ENCODE measurements around the gene MBD6. TPM values are rescaled to one million over a fixed set of nuclear protein-coding genes. Genes with fewer than 3 reads are reported as not detected.
"Not testable (repeated sequence)": the region's sequence is repeated elsewhere in the genome, so short reads cannot be mapped to it uniquely, and the experiment has no call there.

Gene MBD6
- total RNA-seq, 3 donors from 2014 or later, result 12.6 to 26.1 (median 19.7) TPM

GRCh38 chr12:57511161-57511560 is 11.5 kb upstream of the MBD6 start:
- DNase-seq (ENCODE audit: low spot score in 2 of 2), result no peak
- TF ChIP-seq CTCF (IDR thresholded peaks at IDR 0.05), result no peak
- TF ChIP-seq POLR2AphosphoS5 (IDR thresholded peaks at IDR 0.05), result no peak
- no peak for TF ChIP-seq POLR2A (IDR thresholded peaks at IDR 0.05)
- intact Hi-C loops (cut with DNase I; ENCODE audit: low total_unique reads), result no loop called here
- H3K4me3 ChIP-seq, result no peak overlapping the region
- H3K9me3 ChIP-seq, result no peaks in the 10 kb centered on the region
- H3K4me1 ChIP-seq, result no peaks in the 10 kb centered on the region
- no peak overlapping the region for H3K27ac ChIP-seq
- no peaks in the 10 kb centered on the region for H3K27me3 ChIP-seq
- H3K36me3 ChIP-seq, result peaks cover 6% of the 10 kb centered on the region

- H3K27ac ChIP-seq, result no peak overlapping the region
- DNase-seq (ENCODE audit: low spot score in 2 of 2), result no peak
- intact Hi-C loops (cut with DNase I; ENCODE audit: low total_unique reads), result no loop called here
- H3K4me3 ChIP-seq, result no peak overlapping the region
- no peaks in the 10 kb centered on the region for H3K27me3 ChIP-seq
- H3K9me3 ChIP-seq, result no peaks in the 10 kb centered on the region
- peaks cover 6% of the 10 kb centered on the region for H3K36me3 ChIP-seq
- TF ChIP-seq POLR2AphosphoS5 (IDR thresholded peaks at IDR 0.05) (no peak), POLR2A (IDR thresholded peaks at IDR 0.05) (no peak), CTCF (IDR thresholded peaks at IDR 0.05) (no peak)
- no peaks in the 10 kb centered on the region for H3K4me1 ChIP-seq
These were observed 10.9 kb upstream of the MBD6 start for GRCh38 chr12:57511588-57512325.

DNA sequence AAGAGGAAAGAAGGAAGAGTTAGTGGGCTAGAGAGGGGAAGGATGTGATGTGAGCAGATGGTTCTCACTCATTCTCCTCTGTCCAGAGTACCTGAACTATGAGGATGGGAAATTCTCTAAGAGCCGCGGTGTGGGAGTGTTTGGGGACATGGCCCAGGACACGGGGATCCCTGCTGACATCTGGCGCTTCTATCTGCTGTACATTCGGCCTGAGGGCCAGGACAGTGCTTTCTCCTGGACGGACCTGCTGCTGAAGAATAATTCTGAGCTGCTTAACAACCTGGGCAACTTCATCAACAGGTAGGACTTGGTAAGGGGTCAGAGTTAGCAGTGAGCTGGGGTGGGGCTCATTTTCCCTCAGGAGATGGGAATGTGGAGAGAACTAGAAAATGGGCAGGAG is 10.0 kb upstream of the MBD6 start:
- no peak overlapping the region for H3K27ac ChIP-seq
- no peaks in the 10 kb centered on the region for H3K27me3 ChIP-seq
- DNase-seq (ENCODE audit: low spot score in 2 of 2), result no peak
- peaks cover 6% of the 10 kb centered on the region for H3K36me3 ChIP-seq
- H3K4me1 ChIP-seq, result no peaks in the 10 kb centered on the region
- H3K9me3 ChIP-seq, result no peaks in the 10 kb centered on the region
- TF ChIP-seq POLR2A (IDR thresholded peaks at IDR 0.05) (no peak), POLR2AphosphoS5 (IDR thresholded peaks at IDR 0.05) (no peak), CTCF (IDR thresholded peaks at IDR 0.05) (no peak)
- intact Hi-C loops (cut with DNase I; ENCODE audit: low total_unique reads), result no loop called here
- H3K4me3 ChIP-seq, result no peak overlapping the region

DNA sequence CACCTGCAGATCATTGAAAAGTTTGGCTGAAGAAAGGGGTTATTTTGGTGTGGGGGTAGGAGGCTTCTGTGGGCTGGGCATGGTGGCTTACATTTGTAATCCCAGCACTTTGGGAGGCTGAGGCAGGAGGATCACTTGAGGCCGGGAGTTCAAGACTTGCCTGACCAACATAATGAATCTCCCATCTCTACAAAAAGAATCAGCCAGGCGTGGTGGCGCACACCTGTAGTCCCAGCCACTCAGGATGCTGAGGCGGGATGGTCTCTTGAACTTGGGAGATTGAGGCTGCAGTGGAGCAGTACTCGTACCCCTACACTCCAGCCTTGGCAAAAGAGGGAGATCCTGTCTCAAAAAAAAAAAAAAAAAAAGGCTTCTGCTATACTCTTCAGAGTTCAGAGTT is 9.4 kb upstream of the MBD6 start:
- no peaks in the 10 kb centered on the region for H3K27me3 ChIP-seq
- TF ChIP-seq CTCF (IDR thresholded peaks at IDR 0.05) (no peak), POLR2AphosphoS5 (IDR thresholded peaks at IDR 0.05) (no peak), POLR2A (IDR thresholded peaks at IDR 0.05) (no peak)
- intact Hi-C loops (cut with DNase I; ENCODE audit: low total_unique reads), result no loop called here
- H3K36me3 ChIP-seq, result peaks cover 6% of the 10 kb centered on the region
- H3K4me1 ChIP-seq, result peaks cover 0 to 3% of the 10 kb centered on the region in 2 donors
- no peak overlapping the region for H3K27ac ChIP-seq
- no peak for DNase-seq (ENCODE audit: low spot score in 2 of 2)
- H3K4me3 ChIP-seq, result no peak overlapping the region
- H3K9me3 ChIP-seq, result no peaks in the 10 kb centered on the region

DNA sequence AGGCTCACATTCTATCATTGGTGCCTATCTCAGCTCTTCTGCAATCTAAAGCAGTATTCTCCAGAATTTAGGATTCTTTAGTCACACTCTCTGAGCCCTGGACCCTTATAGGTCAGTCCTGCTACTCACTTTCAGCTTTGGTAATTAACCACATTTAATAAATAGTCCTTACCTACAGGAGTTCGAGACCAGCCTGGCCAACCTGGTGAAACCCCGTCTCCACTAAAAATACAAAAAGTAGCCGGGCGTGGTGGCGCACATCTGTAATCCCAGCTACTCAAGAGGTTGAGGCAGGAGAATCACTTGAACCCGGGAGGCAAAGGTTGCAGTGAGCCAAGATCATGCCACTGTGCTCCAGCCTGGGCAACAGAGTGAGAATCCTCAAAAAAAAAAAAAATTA is 8.9 kb upstream of the MBD6 start:
- H3K27ac ChIP-seq; H3K27me3 ChIP-seq; H3K9me3 ChIP-seq; DNase-seq (ENCODE audit: low spot score in 2 of 2); intact Hi-C loops (cut with DNase I; ENCODE audit: low total_unique reads); H3K4me3 ChIP-seq; H3K4me1 ChIP-seq; H3K36me3 ChIP-seq: not testable (repeated sequence)

GRCh38 chr12:57514246-57514645 is 8.4 kb upstream of the MBD6 start:
- H3K36me3 ChIP-seq; H3K27me3 ChIP-seq; intact Hi-C loops (cut with DNase I; ENCODE audit: low total_unique reads); H3K4me3 ChIP-seq; H3K9me3 ChIP-seq; DNase-seq (ENCODE audit: low spot score in 2 of 2): not testable (repeated sequence)
- H3K27ac ChIP-seq, result peak overlapping the region in 1 of 2 donors; percentile 20
- peaks cover 5 to 11% of the 10 kb centered on the region in 2 donors for H3K4me1 ChIP-seq
